H54 (cell line): ENCODE measurements around the gene DYRK1A.
"Not testable (repeated sequence)": the region's sequence is repeated elsewhere in the genome, so short reads cannot be mapped to it uniquely, and the experiment has no call there.

Source experiments
- DNase-seq: peaks from one replicate; pipeline ENCODE4 v3.0.0; 2011; ENCODE audit warnings: low spot score, mixed read lengths; ENCODE audit not compliant: insufficient read length
- FAIRE-seq: peaks from 3 replicates; lab custom pipeline; 2011; peaks lifted over from hg19 to GRCh38; lab: Jason Lieb, UNC
- POLR2A ChIP-seq: IDR thresholded peaks from 2 replicates; pipeline ENCODE4 v1.6.1; 2011; ENCODE audit warnings: low read depth, mild to moderate bottlenecking, low read length

The DYRK1A gene

GRCh38 chr21:37538971-37539590 is 172.5 kb downstream of the DYRK1A start:
- FAIRE-seq (no peak), DNase-seq (no peak)
- TF ChIP-seq POLR2A: no peak

- FAIRE-seq: not testable (repeated sequence)
Measured at GRCh38 chr21:37541128-37541527, 174.6 kb downstream of the DYRK1A start.

DNA sequence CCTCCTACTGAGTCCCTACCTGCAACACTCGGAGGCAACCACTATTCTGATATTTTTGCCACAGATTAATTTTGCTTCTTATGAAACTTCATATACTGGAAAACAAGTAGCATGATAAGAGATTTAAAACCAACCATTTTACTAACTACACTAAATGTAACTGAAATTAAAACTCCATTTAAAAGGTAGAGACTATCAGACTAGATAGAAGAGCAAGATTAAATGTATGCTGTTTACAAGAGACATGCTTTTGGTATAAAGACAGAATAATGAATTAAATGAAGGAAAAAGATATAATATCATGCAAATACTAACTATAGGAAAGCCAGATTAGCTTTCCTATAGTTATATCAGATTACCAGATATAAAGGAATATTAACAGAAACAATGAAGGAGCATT is 175.9 kb downstream of the DYRK1A start:
- DNase-seq: no peak
- FAIRE-seq: no peak
- no peak for TF ChIP-seq POLR2A

More at GRCh38 chr21:37541128-37541527, 174.6 kb downstream of the DYRK1A start:
- DNase-seq: not testable (repeated sequence)

- DNase-seq (no peak), FAIRE-seq (no peak)
- no peak for TF ChIP-seq POLR2A
Measured at GRCh38 chr21:37546299-37546908, 179.8 kb downstream of the DYRK1A start.

GRCh38 chr21:37546949-37547614 is 180.5 kb downstream of the DYRK1A start:
- no peak for DNase-seq
- FAIRE-seq: no peak
- TF ChIP-seq POLR2A: no peak

DNA sequence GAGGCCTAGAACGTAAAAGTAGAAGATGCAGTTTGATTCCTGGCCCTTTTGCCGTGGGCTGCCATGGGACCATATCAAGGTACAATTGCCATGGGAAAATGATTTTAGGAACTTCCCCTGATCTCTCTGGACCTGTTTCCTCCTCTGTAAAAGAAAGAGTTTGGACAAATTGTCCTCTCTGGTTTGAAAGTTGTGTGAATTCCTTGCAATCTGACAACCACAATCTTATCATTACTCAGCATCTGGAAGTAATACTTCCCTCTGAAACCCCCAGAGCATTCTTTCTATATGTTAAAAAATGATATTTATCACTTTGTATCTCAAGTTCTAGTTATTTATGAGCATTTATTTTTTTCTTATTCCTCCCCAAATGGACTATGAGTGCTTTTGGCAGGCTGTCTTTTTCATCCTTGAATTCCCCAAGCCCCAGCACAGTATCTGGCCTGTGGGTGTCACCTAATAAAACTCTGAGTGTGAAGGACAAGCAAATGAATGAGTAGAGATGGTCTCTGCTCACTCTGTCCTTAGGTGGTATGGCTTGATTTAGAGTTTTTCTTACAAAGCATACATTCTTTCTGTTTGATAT is 181.1 kb downstream of the DYRK1A start:
- no peak for DNase-seq
- no peak for FAIRE-seq
- no peak for TF ChIP-seq POLR2A

- FAIRE-seq (no peak), DNase-seq (no peak)
- no peak for TF ChIP-seq POLR2A
Measured at GRCh38 chr21:37548521-37548981, 182.0 kb downstream of the DYRK1A start.

DNA sequence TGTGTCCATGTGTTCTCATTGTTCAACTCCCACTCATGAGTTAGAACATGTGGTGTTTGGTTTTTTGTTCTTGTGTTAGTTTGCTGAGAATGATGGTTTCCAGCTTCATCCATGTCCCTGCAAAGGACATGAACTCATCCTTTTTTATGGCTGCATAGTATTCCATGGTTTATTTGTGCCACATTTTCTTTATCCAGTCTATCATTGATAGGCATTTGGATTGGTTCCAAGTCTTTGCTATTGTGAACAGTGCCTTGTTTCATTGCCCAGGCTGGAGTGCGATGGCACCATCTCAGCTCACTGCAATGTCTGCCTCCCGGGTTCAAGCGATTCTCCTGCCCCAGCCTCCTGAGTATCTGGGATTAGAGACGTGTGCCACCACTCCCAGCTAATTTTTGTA is 183.2 kb downstream of the DYRK1A start:
- FAIRE-seq, DNase-seq: not testable (repeated sequence)

DNA sequence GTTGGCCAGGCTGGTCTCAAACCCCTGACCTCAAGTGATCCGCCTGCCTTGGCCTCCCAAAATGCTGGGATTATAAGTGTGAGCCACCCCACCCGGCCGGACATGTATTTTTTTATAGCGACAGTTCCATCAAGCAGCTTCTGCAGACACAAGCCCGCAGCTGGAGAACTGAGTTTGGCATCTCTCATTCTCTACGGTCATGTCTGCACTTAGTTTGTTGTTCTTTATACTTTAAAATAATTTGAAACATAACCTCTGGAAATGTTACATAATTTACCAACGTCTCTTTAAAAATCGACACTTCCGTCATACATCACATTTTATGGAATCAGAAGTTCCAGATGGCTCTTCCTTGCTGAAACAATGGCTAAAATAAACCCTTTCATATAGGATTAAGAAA is 183.6 kb downstream of the DYRK1A start:
- FAIRE-seq (no peak), DNase-seq (no peak)
- TF ChIP-seq POLR2A: no peak

GRCh38 chr21:37550618-37551330 is 184.2 kb downstream of the DYRK1A start:
- DNase-seq (no peak), FAIRE-seq (no peak)
- TF ChIP-seq POLR2A: no peak

DNA sequence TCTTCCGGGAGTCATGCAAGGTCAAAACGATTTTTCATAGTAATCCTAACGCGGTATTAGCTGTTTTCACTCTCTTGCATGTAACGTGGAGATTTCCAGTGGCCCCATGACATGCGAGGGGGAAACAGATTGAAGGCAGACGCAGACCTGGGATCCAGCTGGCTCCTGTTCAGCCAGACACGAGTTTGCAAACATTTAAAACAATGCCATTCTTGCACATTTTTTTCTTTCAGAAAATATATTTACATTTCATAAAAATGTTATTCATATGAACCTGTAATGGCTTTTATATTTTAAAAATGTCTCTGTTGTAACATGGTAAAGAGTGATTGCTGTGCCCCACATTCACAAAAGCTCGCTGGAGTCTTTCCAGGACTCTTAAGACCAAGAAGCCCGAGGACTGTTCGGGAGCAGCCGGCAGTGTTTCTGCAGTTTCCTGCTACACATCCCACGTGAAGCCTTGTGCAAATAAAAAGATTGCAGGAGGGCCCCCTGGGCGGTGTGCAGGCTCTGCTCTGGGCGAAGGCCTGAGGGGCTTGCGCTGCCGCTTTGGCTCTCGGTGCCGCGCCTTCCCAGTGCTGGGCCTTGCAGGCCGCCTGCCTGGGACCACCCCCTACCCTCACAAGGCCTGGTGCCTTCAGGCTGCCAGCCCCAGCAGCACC is 184.9 kb downstream of the DYRK1A start:
- DNase-seq (no peak), FAIRE-seq (no peak)
- no peak for TF ChIP-seq POLR2A

- FAIRE-seq: no peak
- no peak for TF ChIP-seq POLR2A
- DNase-seq: peak; percentile 52
Measured at GRCh38 chr21:37551993-37552355, 185.4 kb downstream of the DYRK1A start.

- FAIRE-seq (no peak), DNase-seq (no peak)
- no peak for TF ChIP-seq POLR2A
Measured at GRCh38 chr21:37552496-37553029, 186.0 kb downstream of the DYRK1A start.
